ENCODE data around the gene IP6K2. TPM values are rescaled to one million over a fixed set of nuclear protein-coding genes. Genes with fewer than 3 reads are reported as not detected.

Gene IP6K2
- total RNA-seq, 2 experiments from 2014 or later, result 52.7 to 57.8 TPM

DNA sequence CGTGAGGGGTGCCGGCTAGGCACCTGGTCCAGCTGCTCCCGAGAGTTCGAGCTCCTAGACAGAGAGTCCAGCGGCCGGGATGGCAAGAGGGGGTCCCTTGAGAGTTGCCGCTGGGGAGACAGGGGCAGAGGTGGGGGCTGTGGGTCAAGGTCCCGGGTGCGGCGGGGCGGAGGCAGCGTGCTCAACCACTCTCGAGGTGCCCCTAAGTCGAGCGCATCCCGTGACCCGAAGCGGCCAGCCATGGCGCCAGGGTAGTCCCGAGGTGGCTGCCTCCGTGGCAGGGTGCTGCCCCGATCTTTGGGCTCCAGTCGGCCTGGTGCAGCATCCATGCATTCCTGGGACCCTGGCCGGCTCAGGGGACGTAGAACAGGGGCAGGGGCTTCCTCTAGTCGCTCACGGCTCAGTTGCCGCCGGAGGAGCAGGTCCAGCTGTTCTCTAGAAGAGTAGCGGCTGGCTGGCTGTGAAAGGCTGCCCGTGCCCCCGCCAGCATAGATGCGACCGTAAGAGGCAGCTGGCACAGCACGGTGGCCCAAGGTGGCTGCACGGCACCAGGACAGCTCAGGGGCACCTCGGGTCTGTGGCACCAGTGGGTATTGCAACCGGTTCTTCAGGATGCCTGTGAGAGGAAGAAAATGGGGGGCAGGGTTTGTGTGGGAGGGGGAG lies 76.9 kb downstream of the IP6K2 start:
- Mint-ChIP-seq H3K36me3 (ENCODE audit: low read depth) (peaks cover 3% of the 10 kb centered on the region), H3K9me3 (no peaks in the 10 kb centered on the region), H3K4me1 (peaks cover 13% of the 10 kb centered on the region), H3K4me3 (no peak overlapping the region), H3K27ac (no peak overlapping the region), H3K27me3 (no peaks in the 10 kb centered on the region)
- no peak for DNase-seq
- ChIA-PET POLR2A (interaction anchor here (2.0 kb wide), 1 partner anchor 15 kb away, joined by 5 read pairs; no protein-coding TSS in a partner anchor), CTCF (no interaction called here)

Other genes with a start within 250 kb of the IP6K2 start
- gene SHISA5, start 213.0 kb downstream of the IP6K2 start, total RNA-seq, result 100 to 1,000 TPM; 336 to 337 TPM
- gene PFKFB4, start 160.4 kb downstream of the IP6K2 start, total RNA-seq, result 10 to 100 TPM; 33.3 to 34.4 TPM
- gene UCN2, start 153.4 kb downstream of the IP6K2 start, total RNA-seq, result not detected
- gene COL7A1, start 121.9 kb downstream of the IP6K2 start, total RNA-seq, result 1 to 10 TPM in 1 of 2 experiments, under 1 TPM in 1; 0.40 to 1.4 TPM
- 100 to 1,000 TPM; 167 to 170 TPM for gene UQCRC1, start 107.6 kb downstream of the IP6K2 start, total RNA-seq
- not detected for gene TMEM89, start 95.5 kb downstream of the IP6K2 start, total RNA-seq
- 10 to 100 TPM; 55.4 to 56.0 TPM for gene SLC26A6, start 81.8 kb downstream of the IP6K2 start, total RNA-seq
- gene CELSR3, start 54.3 kb downstream of the IP6K2 start, total RNA-seq, result 1 to 10 TPM; 7.2 to 8.0 TPM
- 10 to 100 TPM; 33.4 to 37.2 TPM for gene NCKIPSD, start 31.3 kb downstream of the IP6K2 start, total RNA-seq
- 10 to 100 TPM; 28.3 to 29.7 TPM for gene PRKAR2A, start 130.7 kb upstream of the IP6K2 start, total RNA-seq
- gene SLC25A20, start 181.7 kb upstream of the IP6K2 start, total RNA-seq, result 10 to 100 TPM; 25.6 to 29.5 TPM
- 100 to 1,000 TPM; 100 TPM for gene ARIH2, start 201.6 kb upstream of the IP6K2 start, total RNA-seq

Measured in activated CD4-positive, alpha-beta memory T cell treated with anti-CD3 and anti-CD28 coated beads, Interleukin-2, amount 10 ng/mL, durations not matched to agents 7 days and 5 days (primary cell).